ENCODE measurements around the gene PHLDB2.

GRCh38 chr3:111984636-111985298 is 125.7 kb downstream of the PHLDB2 start:
- no peak for TF ChIP-seq CTCF (conservative IDR thresholded peaks at IDR 0.05; ENCODE audit: low read length)
- TF ChIP-seq EZH2phosphoT487 (IDR thresholded peaks at IDR 0.05; ENCODE audit: borderline replicate concordance, low read depth, low read length) = no peak

All from OCI-LY7 (cell line).